Gastroesophageal sphincter (tissue), 3 donors: Measurements from ENCODE around the gene RAET1E.

Experiments used
- EP300 ChIP-seq: sonication (generic); formaldehyde crosslinking; IDR thresholded peaks from one replicate; pipeline ENCODE4 v1.6.1; 2017; ENCODE audit warnings: antibody characterized with exemption, mild to moderate bottlenecking
- POLR2A ChIP-seq, 2 donors: fragments of 450-650 bp; IDR thresholded peaks; one replicate each; pipeline ENCODE4 v1.6.1; 2017; ENCODE audit warnings: antibody characterized with exemption in 2 of 2, mild to moderate bottlenecking in 2 of 2, moderate library complexity in 1 of 2
- POLR2AphosphoS5 ChIP-seq: sonication (generic); formaldehyde crosslinking; IDR thresholded peaks from one replicate; pipeline ENCODE4 v1.6.1; 2017; ENCODE audit warnings: antibody characterized with exemption
- TF ChIP-seq, protein P1 (sequence below), 4 experiments: fragments of 200-600 bp in 2 of 4; fragments of 450-650 bp in 2 of 4; sonication (generic) in 1 of 4; IDR thresholded peaks; one replicate each; pipeline ENCODE4 v1.5.1; 2017 to 2019; ENCODE audit warnings: antibody characterized with exemption in 4 of 4, mild to moderate bottlenecking in 2 of 4, moderate library complexity in 2 of 4

GRCh38 chr6:149906405-149906804, 8.5 kb upstream of the RAET1E start:
- TF ChIP-seq, protein P1, sequence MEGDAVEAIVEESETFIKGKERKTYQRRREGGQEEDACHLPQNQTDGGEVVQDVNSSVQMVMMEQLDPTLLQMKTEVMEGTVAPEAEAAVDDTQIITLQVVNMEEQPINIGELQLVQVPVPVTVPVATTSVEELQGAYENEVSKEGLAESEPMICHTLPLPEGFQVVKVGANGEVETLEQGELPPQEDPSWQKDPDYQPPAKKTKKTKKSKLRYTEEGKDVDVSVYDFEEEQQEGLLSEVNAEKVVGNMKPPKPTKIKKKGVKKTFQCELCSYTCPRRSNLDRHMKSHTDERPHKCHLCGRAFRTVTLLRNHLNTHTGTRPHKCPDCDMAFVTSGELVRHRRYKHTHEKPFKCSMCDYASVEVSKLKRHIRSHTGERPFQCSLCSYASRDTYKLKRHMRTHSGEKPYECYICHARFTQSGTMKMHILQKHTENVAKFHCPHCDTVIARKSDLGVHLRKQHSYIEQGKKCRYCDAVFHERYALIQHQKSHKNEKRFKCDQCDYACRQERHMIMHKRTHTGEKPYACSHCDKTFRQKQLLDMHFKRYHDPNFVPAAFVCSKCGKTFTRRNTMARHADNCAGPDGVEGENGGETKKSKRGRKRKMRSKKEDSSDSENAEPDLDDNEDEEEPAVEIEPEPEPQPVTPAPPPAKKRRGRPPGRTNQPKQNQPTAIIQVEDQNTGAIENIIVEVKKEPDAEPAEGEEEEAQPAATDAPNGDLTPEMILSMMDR (IDR thresholded peaks at IDR 0.05) = no peak
- TF ChIP-seq POLR2AphosphoS5 = no peak
- no peak for TF ChIP-seq POLR2A (IDR thresholded peaks at IDR 0.05)
- TF ChIP-seq EP300 = no peak
